Retina (tissue), 1 donor: ENCODE results near the gene IDUA.
"Not testable (repeated sequence)": the region's sequence is repeated elsewhere in the genome, so short reads cannot be mapped to it uniquely, and the experiment has no call there.

Source experiments
- DNase-seq: peaks from one replicate; pipeline ENCODE4 v3.0.0-alpha.2; 2016

The IDUA gene

GRCh38 chr4:968221-968620, 18.6 kb upstream of the IDUA start:
- DNase-seq: peak; percentile 17

DNA sequence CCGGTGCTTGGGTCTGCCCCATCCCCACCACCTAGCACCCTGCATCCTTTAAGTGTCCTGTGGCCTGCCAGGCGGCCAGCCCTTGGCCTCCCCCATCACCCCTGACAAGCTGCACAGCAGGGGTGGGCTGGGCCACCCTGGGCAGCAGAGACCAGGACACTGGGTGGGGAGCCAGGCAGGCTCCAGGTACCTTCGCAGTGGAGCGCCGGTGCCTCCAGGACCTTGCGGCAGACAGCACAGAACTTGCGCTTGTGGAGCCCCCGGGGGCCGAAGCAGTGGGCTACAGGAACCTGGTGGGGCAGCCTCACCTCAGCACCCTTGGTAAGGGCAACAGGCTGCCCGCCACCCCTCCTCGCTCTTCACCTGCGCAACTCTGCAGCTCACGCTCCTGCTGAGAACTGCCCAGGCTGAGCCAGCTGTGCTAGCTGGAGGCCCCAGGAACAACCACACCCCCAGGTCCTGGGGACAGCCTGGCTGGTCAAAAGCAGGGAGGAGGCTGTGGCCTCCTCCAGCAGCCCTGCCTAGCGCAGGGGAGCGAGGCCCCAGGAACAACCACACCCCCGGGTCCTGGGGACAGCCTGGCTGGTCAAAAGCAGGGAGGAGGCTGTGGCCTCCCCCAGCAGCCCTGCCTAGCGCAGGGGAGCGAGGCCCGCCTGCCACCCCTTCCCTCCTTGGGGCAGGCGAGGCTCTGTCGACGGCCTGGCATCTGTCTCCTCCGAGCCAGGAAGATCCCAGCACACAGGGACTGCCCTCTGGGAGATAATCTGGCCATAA, 18.0 kb upstream of the IDUA start:
- DNase-seq: no peak

DNA sequence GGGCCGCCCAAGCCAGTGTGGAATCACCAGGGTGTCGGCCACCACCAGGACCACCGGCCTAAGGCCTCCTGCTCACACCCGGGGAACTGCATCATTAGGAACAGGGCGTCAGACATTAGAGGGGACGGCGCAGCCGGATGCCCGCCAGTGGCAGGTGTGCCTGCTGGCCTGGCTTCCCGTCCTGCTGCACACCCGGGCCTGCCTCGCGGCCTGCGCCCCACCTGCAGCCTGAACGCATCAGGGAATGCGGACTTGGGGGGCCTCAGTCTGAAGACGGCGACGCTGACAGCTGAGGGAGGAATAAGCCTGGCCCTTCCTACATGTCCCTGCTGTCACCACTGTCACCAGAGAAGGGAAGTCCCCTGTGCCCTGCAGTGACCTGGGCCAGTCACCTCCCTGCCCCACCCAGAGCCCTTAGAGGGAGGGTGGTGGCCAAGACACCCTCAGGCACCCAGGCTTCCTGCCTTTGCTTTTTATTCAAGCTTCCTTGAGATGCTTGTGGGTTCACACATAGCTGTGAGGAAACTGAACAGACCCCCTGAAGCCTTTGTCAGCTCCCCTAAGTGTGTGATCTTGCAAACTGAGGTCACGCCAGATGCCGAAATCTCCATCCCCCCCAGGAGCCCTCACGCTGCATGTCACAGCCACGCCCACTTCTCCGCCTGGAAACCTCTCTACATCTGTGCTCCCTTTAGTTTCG, 16.6 kb upstream of the IDUA start:
- DNase-seq: no peak

GRCh38 chr4:970854-971520, 15.9 kb upstream of the IDUA start:
- no peak for DNase-seq

DNA sequence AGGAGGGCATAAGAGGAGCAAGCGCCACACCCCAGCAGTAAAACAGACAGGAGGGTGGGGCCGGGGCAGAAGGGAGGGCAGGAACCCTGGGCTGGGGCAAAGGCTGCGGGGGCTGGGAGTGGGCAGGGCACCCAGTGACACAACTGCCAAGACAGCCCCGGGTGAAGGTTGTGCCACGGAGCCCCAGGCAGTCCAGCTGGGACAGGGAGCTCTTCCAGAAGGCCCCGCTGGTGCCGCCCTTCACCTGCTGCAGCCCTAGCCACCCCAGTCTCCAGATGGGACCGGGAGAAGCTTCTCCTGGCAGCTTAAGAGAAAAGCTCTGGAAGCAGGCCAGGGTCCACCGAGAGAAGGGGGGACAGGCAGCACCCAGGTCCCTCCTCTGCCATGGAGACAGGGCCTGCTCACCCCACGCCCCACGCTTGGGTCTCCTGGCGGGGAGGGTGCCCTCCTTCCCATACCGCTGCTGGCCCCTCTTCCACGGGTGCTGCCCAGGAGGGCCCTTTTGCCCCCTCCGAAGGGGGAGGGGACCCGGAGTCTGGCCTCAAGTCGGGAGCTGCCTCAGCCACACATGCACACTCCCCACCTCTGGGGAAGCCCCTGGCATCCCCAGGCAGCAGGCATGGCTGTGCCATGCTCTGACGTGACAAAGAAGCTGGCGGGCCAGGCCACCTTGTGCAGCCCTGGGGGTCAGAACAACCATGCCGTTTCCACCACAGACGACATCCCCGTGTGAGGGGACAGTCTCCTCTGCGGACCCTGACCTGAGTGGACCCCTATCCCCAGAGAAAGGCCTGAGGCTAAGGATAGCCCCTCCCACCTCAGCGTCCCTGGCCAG, 15.0 kb upstream of the IDUA start:
- no peak for DNase-seq

DNA sequence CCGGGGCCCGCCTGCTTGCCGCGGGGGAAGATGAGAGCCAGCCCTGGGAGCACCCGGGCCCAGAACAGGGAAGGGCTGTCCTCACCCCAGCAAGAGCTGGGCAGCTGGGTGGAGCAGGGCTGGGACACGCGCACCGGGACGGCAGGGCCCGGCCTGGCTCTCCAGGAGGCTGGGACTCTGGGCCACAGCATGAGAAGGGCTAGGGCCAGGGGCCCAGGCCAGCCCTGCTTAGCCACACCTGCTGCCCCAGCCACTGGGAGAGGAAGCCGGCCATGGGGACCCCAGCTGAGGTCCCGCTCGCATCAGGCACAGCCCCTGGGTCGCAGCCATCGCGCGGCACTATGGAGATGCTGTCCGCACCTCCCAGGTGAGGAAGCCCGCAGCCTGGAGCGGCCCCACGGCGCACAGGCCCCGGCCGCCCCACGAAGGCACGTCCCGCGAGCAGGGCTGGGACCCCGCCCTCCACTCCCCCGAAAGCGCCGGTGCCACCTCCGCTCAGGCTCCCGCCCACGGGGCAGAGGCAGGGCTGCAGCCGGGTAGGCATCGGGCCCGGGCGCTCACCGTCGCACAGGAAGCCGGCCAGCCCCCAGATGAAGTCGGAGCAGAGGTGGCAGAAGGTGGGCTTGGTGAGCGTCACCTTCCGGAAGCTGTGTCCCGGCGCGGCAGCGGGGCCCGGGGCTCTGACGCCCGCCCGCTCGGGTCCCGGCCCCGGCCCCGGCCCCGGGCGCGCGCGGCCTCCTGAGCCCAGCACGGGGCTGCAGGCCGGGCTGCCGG, 14.0 kb upstream of the IDUA start:
- peak; percentile 55 for DNase-seq

DNA sequence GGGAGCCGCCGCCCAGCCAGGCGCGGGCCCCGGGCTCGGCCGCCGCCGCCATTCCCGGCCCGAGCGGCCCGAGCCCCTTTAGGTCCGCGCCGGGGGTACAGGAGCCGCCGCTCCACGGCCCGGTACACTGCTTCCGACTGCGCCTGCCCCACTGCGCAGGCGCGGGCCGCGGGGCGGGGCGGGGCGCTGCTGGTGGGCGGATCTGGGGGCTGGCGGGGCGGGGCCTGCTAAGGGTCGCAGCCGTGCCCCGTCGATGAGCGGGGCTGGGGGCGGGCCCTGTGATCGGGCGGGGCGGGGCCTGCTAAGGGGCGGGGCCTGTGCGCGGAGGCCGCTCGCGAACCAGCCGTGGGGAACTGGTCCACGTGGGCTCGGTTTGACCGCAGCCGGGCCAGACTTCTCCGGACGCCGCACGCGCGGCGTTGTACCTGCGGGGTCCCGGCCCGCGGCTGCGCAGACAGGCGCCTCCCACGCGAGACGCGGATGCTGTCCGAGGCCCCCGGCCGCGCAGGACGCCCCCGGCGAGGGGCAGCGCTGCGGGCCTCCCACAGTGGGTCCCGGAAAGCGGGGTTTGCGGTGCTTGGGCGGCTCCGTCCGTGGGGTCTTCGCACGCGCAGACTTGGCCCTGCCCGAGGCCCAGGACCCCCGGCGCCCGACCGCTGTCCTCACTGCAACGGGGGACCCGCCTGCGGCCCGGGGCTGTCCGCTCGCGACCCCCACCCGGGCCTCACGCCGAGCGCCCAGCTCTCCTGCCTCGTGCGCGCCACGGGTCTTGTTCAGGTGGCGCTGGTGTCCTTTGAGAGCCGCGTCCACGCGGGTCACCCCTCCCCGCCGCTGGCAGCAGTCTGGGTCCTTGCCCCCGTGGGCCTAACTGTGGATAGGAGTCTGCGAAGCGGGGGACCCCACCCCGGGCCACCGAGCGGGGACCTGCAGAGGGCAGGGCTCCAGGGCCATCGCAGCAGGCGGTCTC, 13.1 kb upstream of the IDUA start, which contains the start of gene DGKQ:
Gene DGKQ, minus strand, starts transcription at position 139 of the 967 bp plus-strand sequence. Its CDS starts 87 bp downstream, at position 52.
- DNase-seq: peak; percentile 39

DNA sequence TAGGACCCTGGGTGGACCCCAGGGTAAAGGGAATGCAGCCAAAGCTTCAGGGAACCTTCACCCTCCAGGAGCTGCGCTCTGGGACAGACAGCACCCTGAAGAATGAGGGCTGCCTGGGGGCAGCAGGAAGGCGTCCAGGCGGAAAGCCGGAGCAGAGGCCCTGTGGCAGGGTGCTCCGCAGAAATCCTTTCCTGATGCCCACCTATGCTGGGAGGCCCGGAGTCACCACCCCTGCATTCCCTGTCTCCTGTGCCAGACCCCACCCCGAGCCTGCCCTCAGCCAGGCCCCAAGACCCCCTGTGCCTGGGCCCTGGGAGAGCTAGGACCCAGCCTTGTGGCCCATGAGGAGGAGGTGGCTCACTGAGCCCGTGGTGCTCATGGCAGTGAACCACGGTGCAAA, 12.2 kb upstream of the IDUA start:
- DNase-seq: peak; percentile 5

DNA sequence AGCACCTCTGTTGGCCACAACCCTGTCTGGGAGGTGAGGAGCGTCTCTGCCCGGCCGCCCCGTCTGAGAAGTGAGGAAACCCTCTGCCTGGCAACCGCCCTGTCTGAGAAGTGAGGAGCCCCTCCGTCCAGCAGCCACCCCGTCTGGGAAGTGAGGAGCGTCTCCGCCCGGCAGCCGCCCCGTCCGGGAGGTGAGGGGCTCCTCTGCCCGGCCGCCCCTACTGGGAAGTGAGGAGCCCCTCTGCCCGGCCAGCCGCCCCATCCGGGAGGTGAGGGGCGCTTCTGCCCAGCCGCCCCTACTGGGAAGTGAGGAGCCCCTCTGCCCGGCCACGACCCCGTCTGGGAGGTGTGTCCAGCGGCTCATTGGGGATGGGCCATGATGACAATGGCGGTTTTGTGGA, 10.8 kb upstream of the IDUA start:
- not testable (repeated sequence) for DNase-seq

- no peak for DNase-seq
Measured at GRCh38 chr4:978957-979701, 7.7 kb upstream of the IDUA start.

- DNase-seq: no peak
Measured at GRCh38 chr4:982291-982690, 4.6 kb upstream of the IDUA start.

GRCh38 chr4:982814-983213, 4.0 kb upstream of the IDUA start:
- no peak for DNase-seq

- no peak for DNase-seq
Measured at GRCh38 chr4:984336-985054, 2.3 kb upstream of the IDUA start.

- peak; percentile 36 for DNase-seq
Measured at GRCh38 chr4:985123-985830, 1.6 kb upstream of the IDUA start.

DNA sequence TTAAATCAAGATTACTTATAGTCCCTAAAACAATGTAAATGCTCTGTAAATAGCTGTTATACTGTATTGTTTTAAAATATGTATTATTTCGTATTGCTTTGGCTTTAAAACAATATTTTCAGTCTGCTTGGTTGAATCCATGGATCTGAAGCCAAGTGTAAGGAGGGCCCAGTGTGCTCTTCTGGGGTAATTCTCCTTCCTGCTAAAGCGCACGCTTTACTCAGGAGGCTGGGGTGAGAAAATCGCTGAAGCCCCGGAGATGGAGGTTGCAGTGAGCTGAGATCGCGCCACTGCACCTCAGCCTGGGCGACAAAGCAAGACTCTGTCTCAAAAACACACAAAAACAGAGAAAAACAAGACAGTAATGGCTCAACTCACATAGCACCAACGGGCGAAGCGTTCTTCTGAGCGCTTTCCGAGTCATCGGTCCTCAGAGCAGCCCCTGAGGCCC, 391 bp upstream of the IDUA start:
- DNase-seq: peak; percentile 71

- no peak for DNase-seq
Measured at GRCh38 chr4:987624-988513, 1.0 kb downstream of the IDUA start.
